ENCODE data around the gene PKP3. TPM values are rescaled to one million over a fixed set of nuclear protein-coding genes. Genes with fewer than 3 reads are reported as not detected.

PKP3 gene
- total and polyA plus RNA-seq, 9 of the 15 experiments (the other 6 are each of a cell fraction or from before 2014, with no cell fraction given), result 0.11 to 110 (median 30.7) TPM

DNA sequence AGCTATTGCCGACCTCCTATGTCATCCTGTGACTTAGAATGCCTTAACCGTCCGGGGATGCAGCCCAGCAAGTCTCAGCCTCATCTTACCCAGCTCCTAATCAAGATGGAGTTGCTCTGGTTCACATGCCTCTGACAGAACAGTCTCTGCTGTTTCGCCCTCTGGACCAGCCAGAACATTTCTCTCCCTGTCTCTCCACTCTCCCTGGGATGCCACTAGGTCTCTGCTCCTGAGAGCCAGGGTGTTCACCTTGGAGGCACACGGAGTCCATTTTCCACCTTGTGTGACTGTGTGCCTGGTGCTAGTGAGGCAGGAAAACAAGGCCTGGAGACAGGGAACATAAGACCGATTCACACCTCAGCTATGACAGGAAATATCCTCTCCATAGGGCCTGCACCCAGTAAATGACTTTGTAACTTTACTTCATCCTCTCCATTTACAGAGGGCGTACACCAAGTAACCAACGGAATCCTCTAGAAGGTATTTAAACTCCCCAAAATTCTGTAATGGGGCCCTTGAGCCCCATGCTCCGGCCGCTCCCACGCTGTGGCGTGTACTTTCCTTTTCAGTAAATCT lies 41.5 kb upstream of the PKP3 start (continued):
- TF ChIP-seq, protein P1, sequence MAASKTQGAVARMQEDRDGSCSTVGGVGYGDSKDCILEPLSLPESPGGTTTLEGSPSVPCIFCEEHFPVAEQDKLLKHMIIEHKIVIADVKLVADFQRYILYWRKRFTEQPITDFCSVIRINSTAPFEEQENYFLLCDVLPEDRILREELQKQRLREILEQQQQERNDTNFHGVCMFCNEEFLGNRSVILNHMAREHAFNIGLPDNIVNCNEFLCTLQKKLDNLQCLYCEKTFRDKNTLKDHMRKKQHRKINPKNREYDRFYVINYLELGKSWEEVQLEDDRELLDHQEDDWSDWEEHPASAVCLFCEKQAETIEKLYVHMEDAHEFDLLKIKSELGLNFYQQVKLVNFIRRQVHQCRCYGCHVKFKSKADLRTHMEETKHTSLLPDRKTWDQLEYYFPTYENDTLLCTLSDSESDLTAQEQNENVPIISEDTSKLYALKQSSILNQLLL (CRISPR knock-in tag; IDR thresholded peaks at IDR 0.05; ENCODE audit: borderline replicate concordance), result no peak
- TF ChIP-seq, protein P2, sequence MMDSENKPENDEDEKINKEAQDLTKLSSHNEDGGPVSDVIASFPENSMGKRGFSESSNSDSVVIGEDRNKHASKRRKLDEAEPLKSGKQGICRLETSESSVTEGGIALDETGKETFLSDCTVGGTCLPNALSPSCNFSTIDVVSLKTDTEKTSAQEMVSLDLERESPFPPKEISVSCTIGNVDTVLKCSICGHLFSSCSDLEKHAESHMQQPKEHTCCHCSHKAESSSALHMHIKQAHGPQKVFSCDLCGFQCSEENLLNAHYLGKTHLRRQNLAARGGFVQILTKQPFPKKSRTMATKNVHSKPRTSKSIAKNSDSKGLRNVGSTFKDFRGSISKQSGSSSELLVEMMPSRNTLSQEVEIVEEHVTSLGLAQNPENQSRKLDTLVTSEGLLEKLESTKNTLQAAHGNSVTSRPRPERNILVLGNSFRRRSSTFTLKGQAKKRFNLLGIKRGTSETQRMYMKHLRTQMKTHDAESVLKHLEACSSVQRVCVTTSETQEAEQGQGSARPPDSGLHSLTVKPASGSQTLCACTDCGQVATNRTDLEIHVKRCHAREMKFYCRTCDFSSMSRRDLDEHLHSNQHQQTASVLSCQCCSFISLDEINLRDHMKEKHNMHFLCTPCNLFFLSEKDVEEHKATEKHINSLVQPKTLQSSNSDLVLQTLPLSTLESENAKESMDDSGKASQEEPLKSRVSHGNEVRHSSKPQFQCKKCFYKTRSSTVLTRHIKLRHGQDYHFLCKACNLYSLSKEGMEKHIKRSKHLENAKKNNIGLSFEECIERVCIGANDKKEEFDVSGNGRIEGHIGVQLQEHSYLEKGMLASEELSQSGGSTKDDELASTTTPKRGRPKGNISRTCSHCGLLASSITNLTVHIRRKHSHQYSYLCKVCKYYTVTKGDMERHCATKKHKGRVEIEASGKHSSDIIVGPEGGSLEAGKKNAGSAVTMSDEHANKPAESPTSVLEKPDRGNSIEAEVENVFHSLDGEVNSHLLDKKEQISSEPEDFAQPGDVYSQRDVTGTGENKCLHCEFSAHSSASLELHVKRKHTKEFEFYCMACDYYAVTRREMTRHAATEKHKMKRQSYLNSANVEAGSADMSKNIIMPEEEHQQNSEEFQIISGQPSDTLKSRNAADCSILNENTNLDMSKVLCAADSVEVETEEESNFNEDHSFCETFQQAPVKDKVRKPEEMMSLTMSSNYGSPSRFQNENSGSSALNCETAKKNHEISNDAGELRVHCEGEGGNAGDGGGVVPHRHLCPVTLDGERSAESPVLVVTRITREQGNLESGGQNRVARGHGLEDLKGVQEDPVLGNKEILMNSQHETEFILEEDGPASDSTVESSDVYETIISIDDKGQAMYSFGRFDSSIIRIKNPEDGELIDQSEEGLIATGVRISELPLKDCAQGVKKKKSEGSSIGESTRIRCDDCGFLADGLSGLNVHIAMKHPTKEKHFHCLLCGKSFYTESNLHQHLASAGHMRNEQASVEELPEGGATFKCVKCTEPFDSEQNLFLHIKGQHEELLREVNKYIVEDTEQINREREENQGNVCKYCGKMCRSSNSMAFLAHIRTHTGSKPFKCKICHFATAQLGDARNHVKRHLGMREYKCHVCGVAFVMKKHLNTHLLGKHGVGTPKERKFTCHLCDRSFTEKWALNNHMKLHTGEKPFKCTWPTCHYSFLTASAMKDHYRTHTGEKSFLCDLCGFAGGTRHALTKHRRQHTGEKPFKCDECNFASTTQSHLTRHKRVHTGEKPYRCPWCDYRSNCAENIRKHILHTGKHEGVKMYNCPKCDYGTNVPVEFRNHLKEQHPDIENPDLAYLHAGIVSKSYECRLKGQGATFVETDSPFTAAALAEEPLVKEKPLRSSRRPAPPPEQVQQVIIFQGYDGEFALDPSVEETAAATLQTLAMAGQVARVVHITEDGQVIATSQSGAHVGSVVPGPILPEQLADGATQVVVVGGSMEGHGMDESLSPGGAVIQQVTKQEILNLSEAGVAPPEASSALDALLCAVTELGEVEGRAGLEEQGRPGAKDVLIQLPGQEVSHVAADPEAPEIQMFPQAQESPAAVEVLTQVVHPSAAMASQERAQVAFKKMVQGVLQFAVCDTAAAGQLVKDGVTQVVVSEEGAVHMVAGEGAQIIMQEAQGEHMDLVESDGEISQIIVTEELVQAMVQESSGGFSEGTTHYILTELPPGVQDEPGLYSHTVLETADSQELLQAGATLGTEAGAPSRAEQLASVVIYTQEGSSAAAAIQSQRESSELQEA (IDR thresholded peaks at IDR 0.05; ENCODE audit: low read depth), result no peak
- no peak for TF ChIP-seq PML (IDR thresholded peaks at IDR 0.05; ENCODE audit: low read length)
- TF ChIP-seq, protein P3, sequence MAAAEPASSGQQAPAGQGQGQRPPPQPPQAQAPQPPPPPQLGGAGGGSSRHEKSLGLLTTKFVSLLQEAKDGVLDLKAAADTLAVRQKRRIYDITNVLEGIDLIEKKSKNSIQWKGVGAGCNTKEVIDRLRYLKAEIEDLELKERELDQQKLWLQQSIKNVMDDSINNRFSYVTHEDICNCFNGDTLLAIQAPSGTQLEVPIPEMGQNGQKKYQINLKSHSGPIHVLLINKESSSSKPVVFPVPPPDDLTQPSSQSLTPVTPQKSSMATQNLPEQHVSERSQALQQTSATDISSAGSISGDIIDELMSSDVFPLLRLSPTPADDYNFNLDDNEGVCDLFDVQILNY (CRISPR knock-in tag; IDR thresholded peaks at IDR 0.05), result no peak
- TF ChIP-seq, protein P4, sequence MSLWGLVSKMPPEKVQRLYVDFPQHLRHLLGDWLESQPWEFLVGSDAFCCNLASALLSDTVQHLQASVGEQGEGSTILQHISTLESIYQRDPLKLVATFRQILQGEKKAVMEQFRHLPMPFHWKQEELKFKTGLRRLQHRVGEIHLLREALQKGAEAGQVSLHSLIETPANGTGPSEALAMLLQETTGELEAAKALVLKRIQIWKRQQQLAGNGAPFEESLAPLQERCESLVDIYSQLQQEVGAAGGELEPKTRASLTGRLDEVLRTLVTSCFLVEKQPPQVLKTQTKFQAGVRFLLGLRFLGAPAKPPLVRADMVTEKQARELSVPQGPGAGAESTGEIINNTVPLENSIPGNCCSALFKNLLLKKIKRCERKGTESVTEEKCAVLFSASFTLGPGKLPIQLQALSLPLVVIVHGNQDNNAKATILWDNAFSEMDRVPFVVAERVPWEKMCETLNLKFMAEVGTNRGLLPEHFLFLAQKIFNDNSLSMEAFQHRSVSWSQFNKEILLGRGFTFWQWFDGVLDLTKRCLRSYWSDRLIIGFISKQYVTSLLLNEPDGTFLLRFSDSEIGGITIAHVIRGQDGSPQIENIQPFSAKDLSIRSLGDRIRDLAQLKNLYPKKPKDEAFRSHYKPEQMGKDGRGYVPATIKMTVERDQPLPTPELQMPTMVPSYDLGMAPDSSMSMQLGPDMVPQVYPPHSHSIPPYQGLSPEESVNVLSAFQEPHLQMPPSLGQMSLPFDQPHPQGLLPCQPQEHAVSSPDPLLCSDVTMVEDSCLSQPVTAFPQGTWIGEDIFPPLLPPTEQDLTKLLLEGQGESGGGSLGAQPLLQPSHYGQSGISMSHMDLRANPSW (CRISPR knock-in tag; IDR thresholded peaks at IDR 0.05), result no peak

Data from K562 (cell line).